Keratinocyte (primary cell): ENCODE results near the gene IRF8. TPM values are rescaled to one million over a fixed set of nuclear protein-coding genes. Genes with fewer than 3 reads are reported as not detected.
"Not testable (repeated sequence)": the region's sequence is repeated elsewhere in the genome, so short reads cannot be mapped to it uniquely, and the experiment has no call there.

Experiments used
- DNase-seq: peaks from one replicate; pipeline ENCODE4 v3.0.0-alpha.2; 2011; ENCODE audit warnings: low read depth, missing footprints, low spot score
- FAIRE-seq: peaks from 2 replicates; lab custom pipeline; 2011; peaks lifted over from hg19 to GRCh38; lab: Jason Lieb, UNC
- H2AFZ ChIP-seq: 2 replicates; pipeline ENCODE4 v1.6.0; 2012; ENCODE audit warnings: low read length, control low read depth, inconsistent platforms; ENCODE audit not compliant: control insufficient read depth
- H3K27ac ChIP-seq: 2 replicates; pipeline ENCODE4 v1.5.1; 2011; ENCODE audit warnings: low read length; ENCODE audit not compliant: control insufficient read depth, insufficient read depth
- H3K27me3 ChIP-seq: 3 replicates; pipeline ENCODE4 v1.6.0; 2011; ENCODE audit warnings: low read length; ENCODE audit not compliant: control insufficient read depth, insufficient read depth; ENCODE audit errors: extremely low read depth
- H3K36me3 ChIP-seq, 2 experiments: 2 replicates in 1 of 2; 3 replicates in 1 of 2; pipeline ENCODE4 v1.5.1; 2011; ENCODE audit warnings: low read length in 2 of 2, mild to moderate bottlenecking in 1 of 2; ENCODE audit not compliant: control insufficient read depth in 2 of 2, insufficient read depth in 2 of 2; ENCODE audit errors: extremely low read depth in 1 of 2
- H3K4me1 ChIP-seq: 3 replicates; pipeline ENCODE4 v1.5.1; 2011; ENCODE audit warnings: low read length; ENCODE audit not compliant: control insufficient read depth, insufficient read depth; ENCODE audit errors: extremely low read depth
- H3K4me2 ChIP-seq: 3 replicates; pipeline ENCODE4 v1.6.0; 2011; ENCODE audit warnings: low read depth, low read length; ENCODE audit not compliant: control insufficient read depth, insufficient read depth; ENCODE audit errors: extremely low read depth
- H3K4me3 ChIP-seq, 3 experiments: fragments of 200-600 bp in 1 of 3; sonication (generic) in 1 of 3; 2 replicates in 2 of 3; 3 replicates in 1 of 3; pipeline ENCODE4 v1.5.1; 2011 to 2016; ENCODE audit warnings: low read length in 3 of 3, mild to moderate bottlenecking in 3 of 3, control low read depth in 2 of 3, inconsistent platforms in 1 of 3, low read depth in 1 of 3, mixed read lengths in 1 of 3, mixed run types in 1 of 3, moderate library complexity in 1 of 3; ENCODE audit not compliant: control insufficient read depth in 2 of 3, insufficient read depth in 2 of 3; ENCODE audit errors: extremely low read depth in 1 of 3
- H3K79me2 ChIP-seq: 2 replicates; pipeline ENCODE4 v1.6.0; 2012; ENCODE audit warnings: low read length; ENCODE audit not compliant: control insufficient read depth, insufficient read depth
- H3K9ac ChIP-seq: 3 replicates; pipeline ENCODE4 v1.6.0; 2011; ENCODE audit warnings: low read length; ENCODE audit not compliant: control insufficient read depth, insufficient read depth; ENCODE audit errors: extremely low read depth
- H3K9me1 ChIP-seq: 3 replicates; pipeline ENCODE4 v1.6.0; 2011; ENCODE audit warnings: low read length; ENCODE audit not compliant: control insufficient read depth, insufficient read depth; ENCODE audit errors: extremely low read depth
- H3K9me3 ChIP-seq: 2 replicates; pipeline ENCODE4 v1.5.1; 2012; ENCODE audit warnings: low read depth, low read length; ENCODE audit not compliant: control insufficient read depth
- H4K20me1 ChIP-seq: 3 replicates; pipeline ENCODE4 v1.6.0; 2011; ENCODE audit warnings: low read length; ENCODE audit not compliant: control insufficient read depth, insufficient read depth; ENCODE audit errors: extremely low read depth
- EZH2 ChIP-seq: IDR thresholded peaks from one replicate; pipeline ENCODE4 v1.6.1; 2012; ENCODE audit warnings: inconsistent platforms, mild to moderate bottlenecking, low read length, moderate library complexity
- dilution Hi-C: fragments of 300-500 bp; cut with MboI; formaldehyde crosslinking; loops from one replicate; pipeline ENCODE4 v1.7.0; 2020; ENCODE audit warnings: low sequenced_read_pairs; ENCODE audit not compliant: extremely low pct_ligation_motif_present
- polyA plus RNA-seq, 5 experiments: library from polyadenylated mRNA; depleted of rRNA in 3 of 5; stranded (reverse) in 3 of 5; stranded (forward) in 1 of 5; unstranded in 1 of 5; fragments of >200 nt; gene quantifications; 1 replicate in 1 of 5; 2 replicates in 3 of 5; 3 replicates in 1 of 5; pipeline versions ENCODE4 v1.2.1 to v1.2.3, GENCODE V29; 2011 to 2012; ENCODE audit warnings: missing spikeins in 2 of 5, low read depth in 1 of 5, low replicate concordance in 1 of 5
- TF ChIP-seq, protein P1 (sequence below), 3 experiments: IDR thresholded peaks in 1 of 3; conservative IDR thresholded peaks in 1 of 3; optimal IDR thresholded peaks in 1 of 3; 2 replicates in 2 of 3; 3 replicates in 1 of 3; pipeline versions ENCODE3 to v1.5.1; 2011; ENCODE audit warnings: low read length in 3 of 3, mild to moderate bottlenecking in 3 of 3, moderate library complexity in 2 of 3, control low read depth in 1 of 3, inconsistent platforms in 1 of 3; ENCODE audit not compliant: insufficient read depth in 2 of 3; ENCODE audit errors: extremely low read depth in 1 of 3

IRF8 gene
- polyA plus RNA-seq, 1 donor (not counting 4 experiments of a cell fraction or from before 2014, with no cell fraction given), result not detected

DNA sequence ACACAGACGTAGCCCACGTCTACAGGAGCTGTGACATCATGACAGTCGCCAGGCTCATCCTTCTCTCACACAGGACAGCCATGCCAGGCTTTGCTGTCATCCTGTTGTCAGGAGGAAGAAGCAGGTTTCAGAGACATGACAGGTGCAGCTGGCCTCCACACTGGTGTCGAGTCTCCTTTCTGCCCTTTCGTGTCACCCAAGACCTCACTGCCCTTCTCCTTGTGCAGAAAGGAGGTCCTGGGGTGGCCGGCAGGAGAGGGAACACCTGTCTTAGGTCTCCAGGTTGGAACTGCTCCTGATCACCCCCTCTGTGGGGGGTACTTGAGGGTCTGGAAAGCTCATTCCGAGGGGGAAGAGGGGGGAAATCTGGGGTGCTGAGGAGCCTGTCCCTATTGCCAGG, 41.6 kb upstream of the IRF8 start:
- Histone ChIP-seq H4K20me1 (no peaks in the 10 kb centered on the region), H2AFZ (no peak overlapping the region), H3K27me3 (no peaks in the 10 kb centered on the region), H3K9me1 (no peaks in the 10 kb centered on the region), H3K36me3 (no peaks in the 10 kb centered on the region), H3K9me3 (no peaks in the 10 kb centered on the region), H3K4me1 (no peaks in the 10 kb centered on the region), H3K9ac (no peak overlapping the region), H3K79me2 (no peaks in the 10 kb centered on the region), H3K4me3 (no peak overlapping the region), H3K4me2 (no peak overlapping the region), H3K27ac (no peak overlapping the region)
- FAIRE-seq (no peak), DNase-seq (no peak)
- dilution Hi-C loops, result loop anchor here (10.0 kb wide), 1 partner anchor 77 kb away; no protein-coding TSS in a partner anchor
- TF ChIP-seq EZH2, result no peak
- TF ChIP-seq, protein P1, sequence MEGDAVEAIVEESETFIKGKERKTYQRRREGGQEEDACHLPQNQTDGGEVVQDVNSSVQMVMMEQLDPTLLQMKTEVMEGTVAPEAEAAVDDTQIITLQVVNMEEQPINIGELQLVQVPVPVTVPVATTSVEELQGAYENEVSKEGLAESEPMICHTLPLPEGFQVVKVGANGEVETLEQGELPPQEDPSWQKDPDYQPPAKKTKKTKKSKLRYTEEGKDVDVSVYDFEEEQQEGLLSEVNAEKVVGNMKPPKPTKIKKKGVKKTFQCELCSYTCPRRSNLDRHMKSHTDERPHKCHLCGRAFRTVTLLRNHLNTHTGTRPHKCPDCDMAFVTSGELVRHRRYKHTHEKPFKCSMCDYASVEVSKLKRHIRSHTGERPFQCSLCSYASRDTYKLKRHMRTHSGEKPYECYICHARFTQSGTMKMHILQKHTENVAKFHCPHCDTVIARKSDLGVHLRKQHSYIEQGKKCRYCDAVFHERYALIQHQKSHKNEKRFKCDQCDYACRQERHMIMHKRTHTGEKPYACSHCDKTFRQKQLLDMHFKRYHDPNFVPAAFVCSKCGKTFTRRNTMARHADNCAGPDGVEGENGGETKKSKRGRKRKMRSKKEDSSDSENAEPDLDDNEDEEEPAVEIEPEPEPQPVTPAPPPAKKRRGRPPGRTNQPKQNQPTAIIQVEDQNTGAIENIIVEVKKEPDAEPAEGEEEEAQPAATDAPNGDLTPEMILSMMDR (optimal IDR thresholded peaks at IDR 0.05 in 1 of 3, IDR thresholded peaks at IDR 0.05 in 1 of 3, conservative IDR thresholded peaks at IDR 0.05 in 1 of 3; ENCODE audit: extremely low read depth in 1 of 3, insufficient read depth in 2 of 3, low read length in 3 of 3), result no peak

DNA sequence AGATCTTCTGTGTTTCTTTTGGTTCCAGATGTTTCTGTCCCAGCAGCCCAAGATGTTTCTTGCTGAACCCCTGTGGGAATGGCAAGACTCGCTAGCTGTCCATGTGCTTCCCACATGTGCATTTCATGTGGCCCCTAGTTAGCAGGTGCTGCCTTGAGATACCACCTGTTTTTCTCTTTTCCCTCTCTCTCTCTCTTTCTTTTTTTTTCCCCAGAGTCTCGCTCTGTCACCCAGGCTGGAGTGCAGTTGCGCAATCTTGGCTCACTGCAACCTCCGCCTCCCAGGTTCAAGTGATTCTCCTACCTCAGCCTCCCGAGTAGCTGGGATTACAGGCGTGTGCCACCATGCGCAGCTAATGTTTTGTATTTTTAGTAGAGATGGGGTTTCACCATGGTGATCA, 40.4 kb upstream of the IRF8 start:
- DNase-seq, H3K27me3 ChIP-seq, H3K79me2 ChIP-seq, H3K27ac ChIP-seq, H3K4me1 ChIP-seq, FAIRE-seq, H3K36me3 ChIP-seq, H3K9ac ChIP-seq, H3K9me3 ChIP-seq, H2AFZ ChIP-seq, H4K20me1 ChIP-seq, H3K9me1 ChIP-seq, H3K4me2 ChIP-seq, H3K4me3 ChIP-seq: not testable (repeated sequence)
- dilution Hi-C loops, result loop anchor here (10.0 kb wide), 1 partner anchor 76 kb away; no protein-coding TSS in a partner anchor
